NK-92 (cell line): ENCODE data around the gene TTN.

Experiments used
- DNase-seq: peaks from one replicate; lab custom pipeline; 2025; ENCODE audit not compliant: unreplicated experiment; lab: John Stamatoyannopoulos, UW

The TTN gene

DNA sequence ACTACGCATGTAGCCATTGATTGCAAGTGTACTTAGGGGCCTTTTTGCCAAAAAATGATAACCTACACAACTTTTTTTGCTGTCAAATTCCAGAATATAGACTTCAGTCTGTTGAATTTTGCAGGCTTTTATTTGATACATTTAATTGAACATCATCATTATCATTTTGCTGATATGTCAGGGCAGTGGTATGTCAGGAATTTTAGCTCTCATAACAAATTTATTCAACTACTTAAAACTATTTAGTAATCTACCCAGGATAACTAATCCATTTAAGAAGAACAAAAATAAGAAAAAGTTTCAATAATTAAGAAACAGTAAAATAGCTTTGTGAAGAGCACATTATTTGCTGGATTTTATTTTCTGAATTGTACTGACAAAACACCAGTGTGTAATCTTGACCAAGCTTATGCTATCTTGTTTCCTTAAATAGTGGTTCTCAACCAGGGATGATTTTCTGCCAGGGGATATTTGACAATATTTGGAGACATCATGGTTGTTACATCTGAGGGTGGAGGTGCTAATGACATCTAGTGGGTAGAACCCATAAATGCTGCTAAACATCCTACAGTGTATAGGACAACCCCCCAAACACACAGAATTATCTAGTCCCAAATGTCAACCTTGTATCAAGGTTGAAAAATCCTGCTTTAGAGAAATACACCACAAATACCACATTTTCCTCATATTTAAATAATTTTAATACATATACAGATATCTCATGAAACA lies 12.1 kb upstream of the TTN start:
- DNase-seq = no peak

DNA sequence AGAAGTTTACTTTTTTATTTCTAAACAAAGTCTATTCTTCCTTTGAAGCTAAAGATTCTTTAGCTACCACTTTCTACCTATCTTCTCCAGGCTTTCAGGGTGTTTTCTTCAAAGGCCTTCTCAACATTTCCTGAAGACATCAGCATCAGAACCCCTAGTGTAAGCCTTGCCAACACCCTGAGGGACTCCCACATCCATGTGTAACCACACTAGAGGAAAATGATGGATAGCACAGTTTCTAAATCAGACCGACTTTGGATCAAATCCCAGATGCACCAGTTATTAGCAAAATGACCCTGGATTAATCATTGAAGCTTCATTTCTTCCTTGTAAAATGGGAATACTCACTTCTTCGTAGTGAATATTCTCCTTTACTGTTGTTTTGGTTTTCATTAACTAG lies 4.7 kb upstream of the TTN start:
- DNase-seq = no peak

DNA sequence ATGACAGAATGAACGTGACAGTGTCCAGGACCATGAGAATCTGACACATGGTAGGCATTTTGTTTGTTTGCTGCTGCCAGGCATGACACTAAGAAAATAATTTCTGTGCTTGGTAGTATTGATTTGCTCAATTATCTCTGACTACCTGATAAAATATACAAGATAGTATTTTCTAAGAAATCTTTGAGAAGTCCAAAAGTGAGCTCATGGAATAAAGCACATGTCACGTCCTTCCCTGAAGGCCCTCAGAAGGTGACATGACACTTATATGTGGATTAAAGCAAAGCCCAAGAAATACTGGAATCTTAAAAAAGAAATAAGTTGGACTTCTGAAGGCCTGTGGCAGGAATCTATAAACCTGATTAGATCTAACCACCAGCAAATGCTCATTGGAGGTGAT lies 3.8 kb upstream of the TTN start:
- DNase-seq = no peak

- DNase-seq = no peak
These were observed 3.2 kb upstream of the TTN start for GRCh38 chr2:178810422-178810821.

GRCh38 chr2:178806543-178806942 lies 680 bp downstream of the TTN start:
- DNase-seq = no peak

GRCh38 chr2:178805457-178805856 lies 1.8 kb downstream of the TTN start:
- no peak for DNase-seq

GRCh38 chr2:178804791-178805190 lies 2.4 kb downstream of the TTN start:
- no peak for DNase-seq

DNA sequence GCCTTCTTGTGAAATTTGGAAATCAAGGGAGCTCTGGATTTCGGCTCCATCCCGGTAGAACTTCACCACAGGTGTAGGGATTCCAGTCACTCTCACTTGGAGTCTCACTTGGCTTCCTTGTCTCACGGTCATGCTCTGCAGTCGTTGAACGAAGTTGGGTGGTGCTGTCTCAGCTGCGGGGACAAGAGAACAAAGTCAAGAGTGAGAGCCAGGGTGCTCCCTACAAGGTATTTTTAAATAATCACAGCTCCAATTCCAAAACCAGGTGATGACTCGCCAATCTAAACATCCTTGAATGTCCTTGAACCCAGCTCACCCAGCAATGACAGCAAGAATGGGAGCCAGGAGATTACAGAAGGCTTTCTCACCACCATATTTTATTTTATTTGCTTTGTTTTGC lies 6.7 kb downstream of the TTN start:
- no peak for DNase-seq

DNA sequence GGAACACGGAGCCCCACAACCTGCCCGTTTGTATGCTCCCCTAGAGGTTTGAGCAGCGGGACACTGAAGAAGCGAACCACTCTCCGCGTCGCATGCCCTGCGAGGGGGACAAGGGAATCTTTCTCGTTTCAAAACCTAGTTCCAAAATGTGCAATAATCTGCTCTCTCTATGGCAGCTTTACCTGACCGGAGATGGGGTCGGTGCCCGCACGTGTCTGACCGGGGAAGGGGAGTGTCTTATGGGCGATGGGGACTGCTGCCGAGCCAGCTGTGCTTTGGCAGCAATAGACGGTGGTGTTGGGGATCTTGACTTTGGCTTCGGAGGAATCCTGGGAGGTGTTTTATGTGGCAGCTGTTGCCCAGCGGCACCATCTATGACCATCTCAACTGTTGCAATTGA lies 7.9 kb downstream of the TTN start:
- no peak for DNase-seq

GRCh38 chr2:178796079-178796677 lies 11.0 kb downstream of the TTN start:
- no peak for DNase-seq

DNA sequence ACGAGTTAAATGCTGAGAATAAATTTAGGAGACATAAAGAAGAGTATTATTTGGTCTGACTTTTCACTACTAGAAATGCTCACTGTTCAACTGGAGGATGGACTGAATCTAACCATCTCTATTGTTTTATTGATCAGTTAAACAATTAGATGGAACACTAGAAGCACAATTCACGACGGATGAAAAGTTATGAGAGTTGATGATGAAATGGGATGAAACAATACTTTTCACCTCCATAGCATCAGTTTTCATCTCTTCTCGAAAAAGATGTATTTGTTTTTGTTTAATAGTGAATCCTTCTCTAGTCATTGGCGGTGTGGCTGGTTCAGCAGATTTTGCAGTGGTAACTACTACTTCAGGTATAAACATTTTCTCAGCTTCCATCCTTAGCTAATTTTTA lies 19.3 kb downstream of the TTN start:
- DNase-seq = no peak

- DNase-seq = no peak
These were observed 20.1 kb downstream of the TTN start for GRCh38 chr2:178787155-178787554.

GRCh38 chr2:178783889-178784288 lies 23.3 kb downstream of the TTN start:
- DNase-seq = no peak

DNA sequence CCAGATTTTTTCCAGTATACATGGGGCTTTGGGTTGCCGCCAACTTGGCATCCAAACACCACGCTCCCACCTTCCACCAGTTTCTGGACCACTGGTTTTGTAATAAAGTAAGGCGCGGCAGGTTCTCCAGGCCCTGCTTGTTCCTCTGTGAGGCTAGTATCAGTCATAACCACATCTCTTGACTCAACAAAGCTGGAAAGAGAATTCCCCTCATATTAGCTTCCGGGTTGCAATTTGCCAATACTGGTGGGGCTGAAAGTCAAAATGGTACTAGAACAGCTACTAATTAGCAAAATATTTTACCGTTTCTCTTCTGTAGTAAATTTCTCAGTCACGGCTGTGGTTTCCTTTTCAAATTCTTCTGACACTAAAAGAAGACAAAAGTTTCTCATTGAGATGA lies 25.0 kb downstream of the TTN start:
- no peak for DNase-seq

DNA sequence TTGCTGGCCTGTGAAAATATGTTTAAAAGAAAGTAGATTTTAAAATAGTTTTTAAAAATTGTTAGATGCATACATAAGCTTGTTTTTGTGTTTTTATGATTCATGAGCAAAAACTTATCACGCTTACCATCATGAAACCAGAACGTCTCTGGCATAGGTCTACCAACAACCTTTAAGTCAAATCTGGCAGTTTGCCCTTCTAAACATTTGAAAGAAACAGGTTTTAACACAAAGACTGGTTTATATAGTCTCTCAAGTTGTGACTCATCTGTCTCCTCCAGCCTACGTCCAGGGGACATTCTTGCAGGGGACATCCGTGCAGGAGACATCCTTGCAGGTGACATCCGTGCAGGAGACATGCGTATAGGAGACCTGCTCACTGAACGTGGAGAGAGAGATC lies 29.6 kb downstream of the TTN start:
- no peak for DNase-seq

GRCh38 chr2:178776751-178777150 lies 30.5 kb downstream of the TTN start:
- no peak for DNase-seq

DNA sequence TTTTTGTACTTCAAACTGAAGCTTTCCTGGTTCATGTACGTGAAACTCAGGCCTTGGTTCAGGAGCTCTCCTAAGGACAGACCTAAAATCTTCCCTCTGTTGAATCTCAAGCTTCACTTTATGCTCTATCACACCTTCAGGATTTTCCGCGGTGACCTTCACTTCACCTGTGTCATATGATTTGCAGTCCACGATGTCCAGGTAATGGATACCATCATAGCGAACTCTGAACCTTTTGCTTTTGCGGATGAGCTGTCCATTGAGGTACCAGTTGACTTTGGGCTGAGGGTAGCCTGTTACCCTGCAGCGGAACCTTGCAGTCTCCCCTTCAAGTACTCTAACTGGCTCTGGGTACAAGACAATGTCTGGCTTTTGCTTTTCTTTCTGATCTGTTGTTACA lies 31.2 kb downstream of the TTN start:
- no peak for DNase-seq

DNA sequence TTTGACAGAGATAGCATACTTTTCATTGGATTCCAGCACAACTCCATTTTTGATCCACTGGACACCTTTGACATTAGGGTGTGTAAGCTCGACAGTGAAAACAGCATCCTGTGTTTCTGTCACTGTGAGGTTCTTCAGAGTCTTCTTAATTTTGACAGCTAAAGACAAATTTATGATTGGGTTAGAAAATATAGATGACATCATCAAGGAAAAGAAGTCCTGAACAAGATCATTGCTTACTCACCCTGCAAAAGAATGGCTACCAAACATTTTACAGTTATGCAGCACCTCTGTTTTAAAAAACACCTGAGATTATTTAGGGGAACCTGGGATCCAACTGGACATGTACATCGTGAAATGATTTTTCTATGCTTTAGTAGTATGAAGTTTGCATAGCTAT lies 36.7 kb downstream of the TTN start:
- DNase-seq = no peak

DNA sequence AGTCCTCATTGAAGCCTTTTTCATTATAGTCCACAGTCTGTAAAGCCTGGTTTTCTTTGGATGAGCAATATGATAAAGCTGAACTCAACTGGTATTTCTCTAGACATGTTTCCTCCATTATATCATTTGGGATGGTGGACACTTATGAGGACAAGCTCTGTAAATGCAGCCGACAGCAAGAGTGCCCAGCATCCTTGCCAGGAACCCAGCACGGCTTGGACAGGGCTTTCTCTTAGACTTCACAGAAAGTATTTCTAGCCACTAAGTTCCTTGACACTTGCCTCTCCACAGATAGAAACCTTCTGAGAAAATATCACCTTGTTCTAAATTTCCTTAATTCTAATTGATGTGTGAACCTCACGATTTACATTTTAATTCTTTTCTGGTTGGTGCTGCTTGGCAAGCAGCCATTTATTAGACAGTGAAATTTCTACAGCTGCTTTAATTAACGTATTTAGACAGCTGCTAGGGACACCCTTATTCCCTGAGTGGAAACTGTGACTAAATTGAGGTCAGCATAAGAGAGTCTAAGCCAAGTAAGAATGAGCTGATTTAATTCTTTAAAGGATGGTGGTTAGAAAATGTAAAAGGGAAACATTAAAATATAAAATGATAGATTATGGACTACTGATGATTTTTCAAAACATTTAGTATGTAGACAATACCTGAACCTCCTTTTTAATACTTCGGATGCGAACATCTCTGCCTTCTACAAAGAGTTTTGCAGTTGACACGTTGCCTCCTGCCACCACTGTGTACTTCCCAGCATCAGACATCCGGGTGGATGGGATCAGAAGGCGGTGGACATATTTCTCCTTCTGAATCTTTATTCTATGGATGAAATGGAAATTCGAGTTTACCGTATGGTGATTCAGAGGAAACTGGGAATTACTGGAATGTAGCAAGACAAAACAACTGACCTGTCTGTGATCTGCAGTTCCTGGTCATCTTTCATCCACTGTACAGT lies 39.8 kb downstream of the TTN start:
- no peak for DNase-seq

DNA sequence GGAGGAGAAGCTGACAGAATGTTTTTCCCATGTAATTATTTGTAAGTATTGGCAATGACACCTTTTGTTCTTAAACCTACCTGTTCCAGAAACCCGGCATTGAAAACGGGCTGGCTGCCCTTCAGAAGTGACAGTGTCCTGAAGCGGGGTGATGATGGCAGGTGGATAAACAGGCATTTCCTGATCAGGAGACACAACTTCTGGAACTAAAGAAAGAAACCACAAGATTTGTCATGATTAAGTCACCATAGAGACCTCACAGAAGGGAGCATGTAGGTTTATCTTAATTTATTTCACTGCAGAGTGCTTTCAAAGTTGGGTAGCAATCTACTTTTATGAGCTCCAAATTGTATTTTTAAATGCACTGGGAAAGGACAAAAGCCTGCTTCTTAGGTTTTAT lies 43.1 kb downstream of the TTN start:
- no peak for DNase-seq

- no peak for DNase-seq
These were observed 45.4 kb downstream of the TTN start for GRCh38 chr2:178761759-178762371.

DNA sequence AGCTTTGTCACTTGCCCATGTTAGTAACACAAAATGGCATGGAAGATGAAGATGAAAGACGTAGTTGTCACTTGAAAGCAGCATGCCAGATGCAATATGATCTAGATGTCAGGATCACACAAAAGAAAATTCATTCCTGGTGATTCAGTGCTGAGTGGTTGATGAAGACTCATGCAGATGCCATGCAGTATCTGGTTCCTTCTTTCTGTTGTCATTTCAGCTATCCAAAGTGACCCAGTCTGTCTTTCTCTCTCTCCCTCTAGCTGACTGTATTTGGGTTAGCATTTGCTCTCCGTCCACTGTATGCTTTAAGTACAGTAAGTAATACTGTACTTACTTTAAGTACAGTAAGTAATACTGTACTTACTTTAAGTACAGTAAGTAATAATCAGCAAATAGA lies 50.4 kb downstream of the TTN start:
- DNase-seq = no peak
